GM23338 (cell line): Measurements from ENCODE around the gene SNX8. TPM values are rescaled to one million over a fixed set of nuclear protein-coding genes. Genes with fewer than 3 reads are reported as not detected.

Experiments
- ATAC-seq: fragments of 200-7000 bp; cut with Tn5 transposase; 3 replicates; pipeline ENCODE4 v1.9.1; 2020
- DNase-seq: peaks from one replicate; pipeline ENCODE4 v3.0.0-alpha.2; 2015; ENCODE audit warnings: low spot score
- H2AFZ ChIP-seq: fragments of 200-600 bp; sonication (generic); 2 replicates; pipeline ENCODE4 v1.8.0; 2016; ENCODE audit warnings: antibody characterized with exemption, mild to moderate bottlenecking, moderate library complexity
- H3F3A ChIP-seq: fragments of 200-600 bp; sonication (generic); replicated peaks from 2 replicates; pipeline ENCODE4 v1.8.0; 2017; ENCODE audit warnings: antibody characterized with exemption, mixed run types, low read depth
- H3K27ac ChIP-seq: fragments of 200-600 bp; sonication (generic); 2 replicates; pipeline ENCODE4 v1.6.1; 2016; ENCODE audit warnings: low read depth
- H3K27me3 ChIP-seq: fragments of 200-600 bp; sonication (generic); 2 replicates; pipeline ENCODE4 v1.8.0; 2016; ENCODE audit warnings: mild to moderate bottlenecking, mixed run types, moderate library complexity; ENCODE audit not compliant: insufficient read depth
- H3K36me3 ChIP-seq: fragments of 200-600 bp; sonication (generic); 2 replicates; pipeline ENCODE4 v1.8.0; 2016; ENCODE audit warnings: mild to moderate bottlenecking; ENCODE audit not compliant: insufficient read depth
- H3K4me1 ChIP-seq: fragments of 200-600 bp; sonication (generic); 2 replicates; pipeline ENCODE4 v1.8.0; 2016; ENCODE audit warnings: mild to moderate bottlenecking, moderate library complexity; ENCODE audit not compliant: insufficient read depth
- H3K4me2 ChIP-seq: fragments of 200-600 bp; sonication (generic); 2 replicates; pipeline ENCODE4 v1.7.1; 2017; ENCODE audit warnings: mixed run types
- H3K4me3 ChIP-seq: fragments of 200-600 bp; sonication (generic); 2 replicates; pipeline ENCODE4 v1.6.1; 2016; ENCODE audit warnings: mixed run types
- H3K79me2 ChIP-seq: fragments of 200-600 bp; sonication (generic); replicated peaks from 2 replicates; pipeline ENCODE4 v1.8.0; 2017; ENCODE audit warnings: mild to moderate bottlenecking; ENCODE audit not compliant: insufficient read depth
- H3K9me2 ChIP-seq: fragments of 200-600 bp; sonication (generic); 2 replicates; pipeline ENCODE4 v1.8.0; 2017; ENCODE audit not compliant: insufficient read depth
- H4K20me1 ChIP-seq: fragments of 200-600 bp; sonication (generic); replicated peaks from 2 replicates; pipeline ENCODE4 v1.8.0; 2017; ENCODE audit warnings: mild to moderate bottlenecking; ENCODE audit not compliant: insufficient read depth
- H3K27ac Mint-ChIP-seq: 2 replicates; pipeline ENCODE4 v1.8.0; 2020; ENCODE audit warnings: inconsistent platforms, mild to moderate bottlenecking, moderate library complexity, mixed read lengths
- H3K27me3 Mint-ChIP-seq: 3 replicates; pipeline ENCODE4 v1.8.0; 2022; ENCODE audit warnings: low read depth, mild to moderate bottlenecking, moderate library complexity, mixed read lengths, inconsistent platforms; ENCODE audit not compliant: insufficient read depth, poor library complexity
- H3K36me3 Mint-ChIP-seq: 3 replicates; pipeline ENCODE4 v1.8.0; 2021; ENCODE audit warnings: low read depth, mild to moderate bottlenecking, inconsistent platforms, moderate library complexity, mixed read lengths
- H3K4me1 Mint-ChIP-seq: 3 replicates; pipeline ENCODE4 v1.8.0; 2020; ENCODE audit warnings: mild to moderate bottlenecking, inconsistent platforms, mixed read lengths
- H3K4me3 Mint-ChIP-seq: 3 replicates; pipeline ENCODE4 v1.8.0; 2021; ENCODE audit warnings: moderate library complexity, mild to moderate bottlenecking, inconsistent platforms, mixed read lengths
- H3K9me3 Mint-ChIP-seq: 3 replicates; pipeline ENCODE4 v1.8.0; 2020; ENCODE audit warnings: moderate library complexity, mild to moderate bottlenecking, inconsistent platforms, mixed read lengths
- CREB1 ChIP-seq: fragments of 250-450 bp; sonication (Bioruptor Pico); IDR thresholded peaks from 2 replicates; pipeline ENCODE4 v1.5.0; 2020; ENCODE audit warnings: low read depth, mild to moderate bottlenecking, moderate library complexity
- EZH2phosphoT487 ChIP-seq: fragments of 200-600 bp; sonication (generic); IDR thresholded peaks from one replicate; pipeline ENCODE4 v1.8.1; 2018; ENCODE audit warnings: antibody characterized with exemption; ENCODE audit not compliant: unreplicated experiment
- JUNB ChIP-seq: IDR thresholded peaks from one replicate; pipeline ENCODE4 v1.6.1; 2016; ENCODE audit warnings: antibody characterized with exemption; ENCODE audit not compliant: unreplicated experiment
- POLR2AphosphoS5 ChIP-seq: IDR thresholded peaks from 2 replicates; pipeline ENCODE4 v1.6.1; 2016; ENCODE audit warnings: antibody characterized with exemption, low read depth
- ZNF114 ChIP-seq: fragments of 250-450 bp; sonication (Bioruptor Pico); IDR thresholded peaks from 2 replicates; pipeline ENCODE4 v1.5.0; 2020; ENCODE audit warnings: mild to moderate bottlenecking, moderate library complexity
- ZNF331 ChIP-seq: fragments of 250-450 bp; sonication (Bioruptor Pico); IDR thresholded peaks from 2 replicates; pipeline ENCODE4 v1.5.0; 2020; ENCODE audit warnings: low read depth, mild to moderate bottlenecking, moderate library complexity
- polyA plus RNA-seq: library from polyadenylated mRNA; unstranded; fragments of >200 nt; fragmentation: Nextera tagmentation; extraction: Ambion mirVana; gene quantifications from 2 replicates; pipeline ENCODE4 v1.2.1, GENCODE V29; 2016
- total RNA-seq: library from RNA; depleted of rRNA; stranded (reverse); fragments of >200 nt; shearing (Covaris generic); gene quantifications from 2 replicates; pipeline ENCODE4 v1.2.3, GENCODE V29; 2014
- TF ChIP-seq, protein P1 (sequence below): IDR thresholded peaks from one replicate; pipeline ENCODE4 v1.6.1; 2018; ENCODE audit warnings: antibody characterized with exemption; ENCODE audit not compliant: unreplicated experiment
- TF ChIP-seq, protein P2 (sequence below), 2 experiments: fragments of 200-600 bp in 1 of 2; sonication (generic) in 1 of 2; conservative IDR thresholded peaks; 2 replicates each; pipeline versions ENCODE4 v1.5.1 to v1.6.1; 2016 to 2017; ENCODE audit warnings: antibody characterized with exemption in 2 of 2, low read depth in 2 of 2, mild to moderate bottlenecking in 2 of 2, moderate library complexity in 1 of 2
- TF ChIP-seq, protein P3 (sequence below): IDR thresholded peaks from 2 replicates; pipeline ENCODE4 v1.6.1; 2016; ENCODE audit warnings: antibody characterized with exemption

Gene SNX8
- total and polyA plus RNA-seq, 2 experiments from 2014 or later, result 44.3 to 50.9 TPM

DNA sequence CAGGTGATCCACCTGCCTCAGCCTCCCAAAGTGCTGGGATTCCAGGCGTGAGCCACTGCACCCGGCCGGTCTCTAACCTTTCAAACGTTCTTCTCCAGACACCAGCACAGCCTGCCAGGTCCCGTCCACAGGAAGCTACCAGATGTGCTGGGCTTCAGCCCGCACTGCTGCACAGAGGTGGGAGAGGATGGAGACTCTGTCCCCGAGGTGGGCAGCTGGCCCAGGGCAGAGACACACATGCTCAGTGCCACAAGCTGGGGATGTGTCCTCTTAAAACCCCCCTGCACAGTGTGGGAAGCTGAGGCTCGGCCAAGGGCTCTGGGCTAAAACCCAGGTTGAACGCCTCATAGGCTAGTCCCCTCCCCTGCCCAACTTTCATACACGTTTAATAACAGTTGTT, 62.9 kb downstream of the SNX8 start:
- ATAC-seq, result no peak
- TF ChIP-seq ZNF331 (CRISPR knock-in tag) (no peak), EZH2phosphoT487 (no peak), POLR2AphosphoS5 (no peak), JUNB (no peak)
- TF ChIP-seq, protein P1, sequence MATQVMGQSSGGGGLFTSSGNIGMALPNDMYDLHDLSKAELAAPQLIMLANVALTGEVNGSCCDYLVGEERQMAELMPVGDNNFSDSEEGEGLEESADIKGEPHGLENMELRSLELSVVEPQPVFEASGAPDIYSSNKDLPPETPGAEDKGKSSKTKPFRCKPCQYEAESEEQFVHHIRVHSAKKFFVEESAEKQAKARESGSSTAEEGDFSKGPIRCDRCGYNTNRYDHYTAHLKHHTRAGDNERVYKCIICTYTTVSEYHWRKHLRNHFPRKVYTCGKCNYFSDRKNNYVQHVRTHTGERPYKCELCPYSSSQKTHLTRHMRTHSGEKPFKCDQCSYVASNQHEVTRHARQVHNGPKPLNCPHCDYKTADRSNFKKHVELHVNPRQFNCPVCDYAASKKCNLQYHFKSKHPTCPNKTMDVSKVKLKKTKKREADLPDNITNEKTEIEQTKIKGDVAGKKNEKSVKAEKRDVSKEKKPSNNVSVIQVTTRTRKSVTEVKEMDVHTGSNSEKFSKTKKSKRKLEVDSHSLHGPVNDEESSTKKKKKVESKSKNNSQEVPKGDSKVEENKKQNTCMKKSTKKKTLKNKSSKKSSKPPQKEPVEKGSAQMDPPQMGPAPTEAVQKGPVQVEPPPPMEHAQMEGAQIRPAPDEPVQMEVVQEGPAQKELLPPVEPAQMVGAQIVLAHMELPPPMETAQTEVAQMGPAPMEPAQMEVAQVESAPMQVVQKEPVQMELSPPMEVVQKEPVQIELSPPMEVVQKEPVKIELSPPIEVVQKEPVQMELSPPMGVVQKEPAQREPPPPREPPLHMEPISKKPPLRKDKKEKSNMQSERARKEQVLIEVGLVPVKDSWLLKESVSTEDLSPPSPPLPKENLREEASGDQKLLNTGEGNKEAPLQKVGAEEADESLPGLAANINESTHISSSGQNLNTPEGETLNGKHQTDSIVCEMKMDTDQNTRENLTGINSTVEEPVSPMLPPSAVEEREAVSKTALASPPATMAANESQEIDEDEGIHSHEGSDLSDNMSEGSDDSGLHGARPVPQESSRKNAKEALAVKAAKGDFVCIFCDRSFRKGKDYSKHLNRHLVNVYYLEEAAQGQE, result no peak
- TF ChIP-seq, protein P2, sequence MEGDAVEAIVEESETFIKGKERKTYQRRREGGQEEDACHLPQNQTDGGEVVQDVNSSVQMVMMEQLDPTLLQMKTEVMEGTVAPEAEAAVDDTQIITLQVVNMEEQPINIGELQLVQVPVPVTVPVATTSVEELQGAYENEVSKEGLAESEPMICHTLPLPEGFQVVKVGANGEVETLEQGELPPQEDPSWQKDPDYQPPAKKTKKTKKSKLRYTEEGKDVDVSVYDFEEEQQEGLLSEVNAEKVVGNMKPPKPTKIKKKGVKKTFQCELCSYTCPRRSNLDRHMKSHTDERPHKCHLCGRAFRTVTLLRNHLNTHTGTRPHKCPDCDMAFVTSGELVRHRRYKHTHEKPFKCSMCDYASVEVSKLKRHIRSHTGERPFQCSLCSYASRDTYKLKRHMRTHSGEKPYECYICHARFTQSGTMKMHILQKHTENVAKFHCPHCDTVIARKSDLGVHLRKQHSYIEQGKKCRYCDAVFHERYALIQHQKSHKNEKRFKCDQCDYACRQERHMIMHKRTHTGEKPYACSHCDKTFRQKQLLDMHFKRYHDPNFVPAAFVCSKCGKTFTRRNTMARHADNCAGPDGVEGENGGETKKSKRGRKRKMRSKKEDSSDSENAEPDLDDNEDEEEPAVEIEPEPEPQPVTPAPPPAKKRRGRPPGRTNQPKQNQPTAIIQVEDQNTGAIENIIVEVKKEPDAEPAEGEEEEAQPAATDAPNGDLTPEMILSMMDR (conservative IDR thresholded peaks at IDR 0.05; ENCODE audit: low read depth in 2 of 2), result no peak
- Mint-ChIP-seq H3K4me3 (no peak overlapping the region), H3K27me3 (peaks cover 14% of the 10 kb centered on the region), H3K4me1 (no peaks in the 10 kb centered on the region; the same call in 2 of the 3 replicates), H3K9me3 (no peaks in the 10 kb centered on the region), H3K36me3 (peaks cover 23% of the 10 kb centered on the region), H3K27ac (no peak overlapping the region)
- Histone ChIP-seq H3K79me2 (no peaks in the 10 kb centered on the region), H3K27me3 (no peaks in the 10 kb centered on the region), H2AFZ (no peak overlapping the region), H3K4me2 (no peak overlapping the region), H3K9me2 (no peaks in the 10 kb centered on the region), H3F3A (no peaks in the 10 kb centered on the region), H4K20me1 (no peaks in the 10 kb centered on the region; the same call in 1 of the 2 replicates), H3K36me3 (no peaks in the 10 kb centered on the region; the same call in 1 of the 2 replicates), H3K4me1 (no peaks in the 10 kb centered on the region), H3K4me3 (no peak overlapping the region), H3K27ac (no peak overlapping the region)
- DNase-seq, result no peak

DNA sequence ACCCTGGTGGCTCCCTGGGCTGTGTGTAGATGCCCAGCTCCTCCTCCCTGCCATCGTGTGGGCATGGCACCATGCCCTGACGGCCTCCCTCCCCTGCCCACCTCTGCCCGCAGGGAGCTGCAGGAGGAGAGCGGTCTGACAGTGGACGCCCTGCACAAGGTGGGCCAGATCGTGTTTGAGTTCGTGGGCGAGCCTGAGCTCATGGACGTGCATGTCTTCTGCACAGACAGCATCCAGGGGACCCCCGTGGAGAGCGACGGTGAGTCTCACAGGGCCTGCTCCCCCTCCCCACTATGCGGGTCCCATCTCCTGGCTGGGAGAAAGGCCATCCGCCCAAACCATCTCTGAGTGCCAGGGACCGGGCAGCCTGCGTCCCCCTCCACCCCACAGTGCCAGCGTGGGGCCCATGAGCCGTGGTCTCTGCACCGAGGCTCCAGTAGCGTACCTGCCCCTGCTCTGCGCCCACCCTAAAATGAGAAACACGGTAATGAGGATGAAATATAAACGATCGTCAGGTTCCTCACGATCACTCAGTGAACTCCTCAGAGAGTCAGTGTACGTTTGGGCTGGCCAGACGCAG, 64.4 kb downstream of the SNX8 start:
- DNase-seq (no peak), ATAC-seq (no peak)
- no peak overlapping the region for H3K4me3 Mint-ChIP-seq
- Histone ChIP-seq H3K4me2 (no peak overlapping the region), H4K20me1 (no peaks in the 10 kb centered on the region; the same call in 1 of the 2 replicates), H3K27ac (no peak overlapping the region), H3K36me3 (no peaks in the 10 kb centered on the region; the same call in 1 of the 2 replicates), H3K27me3 (no peaks in the 10 kb centered on the region), H3K4me3 (no peak overlapping the region), H3K9me2 (no peaks in the 10 kb centered on the region), H3K79me2 (no peaks in the 10 kb centered on the region), H3F3A (no peaks in the 10 kb centered on the region), H3K4me1 (no peaks in the 10 kb centered on the region), H2AFZ (no peak overlapping the region)
- peaks cover 3% of the 10 kb centered on the region; the same call in 2 of the 3 replicates for H3K4me1 Mint-ChIP-seq
- no peaks in the 10 kb centered on the region for H3K9me3 Mint-ChIP-seq
- peaks cover 21% of the 10 kb centered on the region for H3K36me3 Mint-ChIP-seq
- H3K27ac Mint-ChIP-seq, result no peak overlapping the region
- H3K27me3 Mint-ChIP-seq, result peaks cover 14% of the 10 kb centered on the region
- TF ChIP-seq ZNF331 (CRISPR knock-in tag), result no peak
- TF ChIP-seq ZNF114, result no peak
- TF ChIP-seq CREB1 (CRISPR knock-in tag), result no peak
- TF ChIP-seq, protein P3, sequence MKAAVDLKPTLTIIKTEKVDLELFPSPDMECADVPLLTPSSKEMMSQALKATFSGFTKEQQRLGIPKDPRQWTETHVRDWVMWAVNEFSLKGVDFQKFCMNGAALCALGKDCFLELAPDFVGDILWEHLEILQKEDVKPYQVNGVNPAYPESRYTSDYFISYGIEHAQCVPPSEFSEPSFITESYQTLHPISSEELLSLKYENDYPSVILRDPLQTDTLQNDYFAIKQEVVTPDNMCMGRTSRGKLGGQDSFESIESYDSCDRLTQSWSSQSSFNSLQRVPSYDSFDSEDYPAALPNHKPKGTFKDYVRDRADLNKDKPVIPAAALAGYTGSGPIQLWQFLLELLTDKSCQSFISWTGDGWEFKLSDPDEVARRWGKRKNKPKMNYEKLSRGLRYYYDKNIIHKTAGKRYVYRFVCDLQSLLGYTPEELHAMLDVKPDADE, result no peak
- TF ChIP-seq, protein P2 (conservative IDR thresholded peaks at IDR 0.05; ENCODE audit: low read depth in 2 of 2), result no peak
- no peak for TF ChIP-seq POLR2AphosphoS5
